Measurements from ENCODE around the gene BEX3.
"Not testable (repeated sequence)": the region's sequence is repeated elsewhere in the genome, so short reads cannot be mapped to it uniquely, and the experiment has no call there.

BEX3 gene

GRCh38 chrX:103376118-103376978, at the start of gene BEX3:
Gene BEX3, plus strand, starts transcription at chrX:103376538. Its CDS starts 984 bp downstream, at chrX:103377522.
- DNase-seq = no peak

DNA sequence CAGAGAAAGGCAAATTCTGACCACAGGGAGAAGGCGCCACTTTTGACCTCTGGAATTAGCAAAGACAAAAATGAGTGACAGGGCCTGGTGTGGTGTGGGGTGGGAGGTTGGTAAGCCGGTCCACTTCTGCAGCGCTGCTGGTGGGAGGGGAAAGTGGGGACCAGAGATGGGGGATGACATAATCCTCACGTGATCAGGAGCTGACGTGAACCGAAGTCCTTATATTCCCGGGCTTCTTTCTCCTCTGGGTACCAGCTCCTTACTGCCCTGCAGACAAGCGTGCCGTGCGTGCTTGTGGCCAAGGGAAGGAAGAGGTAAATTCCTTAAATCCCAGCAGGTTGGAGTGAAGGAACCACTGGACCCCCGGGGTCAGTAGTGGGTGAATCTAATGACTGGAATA, 46.3 kb upstream of the BEX3 start, which contains the start of gene TCEAL7:
Gene TCEAL7 (plus strand): TSS at position 249 of the 400 bp plus-strand sequence. CDS start 1,165 bp downstream, outside the sequence.
- no peak for DNase-seq

GRCh38 chrX:103330681-103331288, 45.6 kb upstream of the BEX3 start:
- no peak for DNase-seq

DNA sequence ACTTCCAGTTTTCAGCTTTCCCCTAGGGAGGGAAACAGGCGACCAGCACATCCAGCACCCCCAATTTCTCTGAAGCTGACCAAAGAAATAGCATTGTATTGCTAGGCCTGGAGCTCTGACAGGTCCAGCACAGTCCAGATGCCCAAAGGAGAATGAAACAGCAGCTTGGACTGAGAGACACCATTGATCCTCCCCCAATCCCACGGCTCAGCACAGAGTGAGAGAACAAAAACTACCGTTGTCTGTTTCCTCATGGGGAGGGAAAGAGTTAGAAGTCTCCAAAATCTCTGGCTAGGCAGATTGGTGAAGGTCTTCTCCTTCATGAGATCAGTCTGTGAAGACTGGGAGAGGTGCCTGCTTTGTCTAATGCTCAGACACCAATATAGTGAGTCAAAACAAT, 37.7 kb upstream of the BEX3 start:
- no peak for DNase-seq

- DNase-seq = peak; percentile 22
These were observed 33.2 kb upstream of the BEX3 start for GRCh38 chrX:103343105-103343504.

- no peak for DNase-seq
These were observed 31.7 kb upstream of the BEX3 start for GRCh38 chrX:103344606-103345005.

DNA sequence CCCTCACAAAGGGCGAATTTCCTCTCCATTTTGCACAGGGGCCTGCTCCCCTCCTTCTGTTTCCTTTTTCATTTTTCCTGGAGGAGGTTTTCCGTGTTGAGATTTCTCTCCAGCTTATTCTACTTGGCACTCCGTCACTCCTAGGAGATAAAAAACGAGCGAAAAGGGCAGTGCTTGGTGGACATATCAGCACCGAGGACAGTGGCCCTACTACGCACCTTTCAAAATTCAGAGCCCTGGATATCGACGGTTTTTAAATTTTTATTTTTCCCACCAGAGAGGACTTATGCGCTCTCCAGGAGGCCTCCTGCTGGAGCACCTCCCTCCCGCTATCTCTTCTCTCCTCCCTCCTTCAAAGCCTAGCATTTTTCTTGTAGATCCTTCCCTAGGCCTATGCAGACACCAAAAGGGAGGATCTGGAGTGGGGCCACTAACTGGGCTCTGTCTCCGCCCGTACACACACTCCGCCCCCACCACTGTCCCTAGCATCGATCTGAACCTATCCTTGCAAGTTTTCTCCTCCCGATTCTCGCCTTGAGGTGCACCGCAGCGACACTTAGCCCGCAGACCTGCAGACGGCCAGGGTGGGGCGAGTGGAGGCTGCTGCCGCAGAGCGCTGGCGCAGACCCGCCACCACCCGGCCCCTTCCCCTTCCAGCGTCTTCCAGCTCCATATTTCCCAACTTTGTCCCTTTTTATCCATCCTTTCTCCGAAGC, 28.5 kb upstream of the BEX3 start:
- no peak for DNase-seq

GRCh38 chrX:103356130-103356798, 20.1 kb upstream of the BEX3 start, which contains the start of gene TCEAL9:
Gene TCEAL9, plus strand, starts transcription at chrX:103356506. Its CDS starts 1,179 bp downstream, at chrX:103357685.
- DNase-seq = peak; percentile 46

DNA sequence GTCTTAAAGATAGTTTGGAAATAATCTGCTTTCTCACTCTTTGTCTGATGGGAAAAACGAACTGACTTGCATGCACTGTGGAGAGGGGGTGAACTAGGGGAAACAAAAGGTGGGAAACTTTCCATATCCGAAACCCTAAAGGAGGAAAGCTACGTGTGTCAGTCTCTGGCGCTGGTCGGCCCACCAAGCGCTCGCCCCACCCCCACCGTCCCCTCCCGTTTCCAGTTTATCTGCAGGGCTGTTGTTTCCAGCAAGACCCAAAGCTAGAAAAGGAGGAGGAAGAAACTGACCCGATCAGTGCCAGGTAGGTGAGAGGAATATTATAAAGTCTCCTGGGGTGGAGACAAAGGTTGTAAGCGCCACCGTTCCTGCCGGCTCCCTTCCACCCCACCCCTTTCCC, 19.5 kb upstream of the BEX3 start:
- DNase-seq = no peak

- no peak for DNase-seq
These were observed 18.5 kb upstream of the BEX3 start for GRCh38 chrX:103357871-103358270.

- DNase-seq = not testable (repeated sequence)
These were observed 16.7 kb upstream of the BEX3 start for GRCh38 chrX:103359605-103360004.

- no peak for DNase-seq
These were observed 16.2 kb upstream of the BEX3 start for GRCh38 chrX:103360092-103360491.

DNA sequence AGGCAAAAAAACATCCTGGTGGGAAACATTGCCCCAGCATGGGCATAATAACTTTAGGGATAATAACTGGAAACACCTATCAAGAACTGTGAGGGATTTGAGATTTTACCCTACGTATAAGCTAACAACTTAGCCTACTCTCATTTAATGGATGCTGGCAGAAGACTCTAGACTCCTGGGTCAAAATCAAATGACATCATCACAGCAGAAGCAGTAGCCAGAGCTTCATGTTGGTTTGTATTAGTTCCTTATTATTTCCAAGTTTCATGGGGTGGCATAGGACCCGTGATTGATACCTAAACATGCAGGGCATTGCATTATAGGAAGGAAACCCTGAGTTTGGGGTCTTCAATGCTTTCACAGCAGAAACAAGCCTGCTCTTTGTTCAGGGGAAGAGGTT, 15.4 kb upstream of the BEX3 start:
- DNase-seq = no peak

DNA sequence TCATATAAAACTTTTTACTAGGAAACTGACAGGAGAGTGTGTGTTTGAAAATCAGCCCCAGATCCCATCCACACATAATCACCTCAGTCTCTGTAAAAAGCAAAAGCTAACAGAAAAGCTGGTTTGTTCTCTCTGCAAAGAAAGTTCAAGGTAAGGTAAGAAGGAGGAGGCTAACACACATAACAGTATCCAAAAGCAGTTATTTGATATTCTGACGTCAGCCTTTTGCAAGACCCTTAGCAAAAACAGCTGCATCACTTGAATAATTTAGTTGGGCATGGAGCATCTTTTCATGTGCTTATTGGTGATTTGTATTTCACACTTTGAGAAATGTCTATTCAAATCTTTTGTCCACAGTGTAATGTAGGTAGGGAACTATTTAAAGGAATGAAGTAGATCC, 14.5 kb upstream of the BEX3 start:
- no peak for DNase-seq

DNA sequence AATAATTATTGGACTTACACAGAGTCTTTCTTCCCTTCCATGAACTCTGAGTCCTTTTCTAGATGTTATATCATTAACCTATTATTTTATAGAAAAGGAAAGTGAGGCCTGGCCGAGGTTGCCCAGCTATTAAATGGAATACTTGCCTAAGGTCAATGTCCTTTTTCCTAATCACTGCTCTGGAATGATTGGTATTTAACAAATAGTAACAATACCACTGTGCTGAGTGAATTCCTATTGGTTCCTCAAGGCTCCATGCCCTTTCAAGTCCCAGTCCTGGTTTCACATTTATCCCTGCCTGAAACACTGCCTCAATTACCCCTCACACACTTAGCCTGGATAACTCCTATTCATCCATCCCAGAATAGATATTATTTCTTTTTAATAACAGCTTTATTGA, 13.9 kb upstream of the BEX3 start:
- DNase-seq = no peak

- no peak for DNase-seq
These were observed 13.3 kb upstream of the BEX3 start for GRCh38 chrX:103363046-103363445.

- DNase-seq = no peak
These were observed 8.8 kb upstream of the BEX3 start for GRCh38 chrX:103367502-103367901.

DNA sequence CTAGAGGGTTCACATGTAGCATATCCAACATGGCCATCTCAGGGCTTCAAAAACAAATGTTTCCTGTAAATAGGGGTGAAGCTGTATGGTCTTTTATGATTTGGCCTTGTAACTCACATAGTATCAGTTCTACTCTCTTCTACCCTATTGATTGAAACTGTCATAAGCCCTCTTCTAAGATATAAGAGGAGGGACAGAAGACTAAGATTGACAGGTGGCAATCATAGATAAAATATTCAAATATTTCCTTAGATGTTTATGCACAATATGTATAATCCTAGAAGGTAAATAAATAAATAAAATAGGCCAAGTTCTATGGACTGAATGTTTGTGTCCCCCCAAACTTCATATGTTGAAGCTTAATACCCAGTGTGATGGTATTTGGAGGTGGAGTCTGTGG, 6.9 kb upstream of the BEX3 start:
- no peak for DNase-seq

DNA sequence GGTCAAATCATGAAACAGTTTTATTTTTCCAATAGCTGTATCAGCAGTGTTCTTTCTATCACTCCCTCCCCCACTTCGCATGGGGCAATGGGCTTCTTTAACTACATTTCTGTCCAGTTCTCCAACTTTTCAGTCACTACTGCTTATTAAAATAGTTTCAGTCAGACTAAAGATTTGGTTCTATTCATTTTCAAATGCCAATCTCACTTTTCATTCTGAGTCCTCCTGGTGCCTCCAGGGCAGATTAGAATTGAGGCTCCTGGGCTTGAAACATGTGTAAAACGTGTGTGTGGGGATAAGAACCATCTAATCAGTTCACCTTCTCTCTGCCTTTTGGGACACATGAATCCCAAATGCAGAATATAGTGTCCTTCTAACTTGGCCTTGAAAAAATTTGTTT, 3.5 kb upstream of the BEX3 start:
- no peak for DNase-seq

- no peak for DNase-seq
These were observed 2.8 kb upstream of the BEX3 start for GRCh38 chrX:103373581-103373980.

GRCh38 chrX:103376979-103377324, 614 bp downstream of the BEX3 start:
- DNase-seq = no peak

DNA sequence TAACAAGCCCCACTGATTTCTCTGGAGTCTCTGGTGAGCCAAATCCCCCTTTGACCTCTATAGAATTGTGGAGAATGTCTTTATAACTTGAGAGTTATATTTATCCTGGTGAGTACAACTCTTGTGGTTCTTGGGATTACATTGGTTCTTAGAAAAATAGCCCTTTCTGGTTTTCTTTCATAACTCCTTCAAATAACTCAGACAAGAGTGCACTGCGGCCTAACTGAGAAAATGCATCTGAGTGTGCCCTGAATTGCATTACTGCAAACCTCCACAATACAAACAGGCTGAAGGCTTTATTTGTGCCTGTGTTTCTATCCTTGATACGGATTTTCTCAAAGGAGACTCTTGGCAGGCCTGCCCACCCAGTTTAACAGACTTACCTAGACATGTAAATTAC, 2.7 kb downstream of the BEX3 start:
- no peak for DNase-seq

DNA sequence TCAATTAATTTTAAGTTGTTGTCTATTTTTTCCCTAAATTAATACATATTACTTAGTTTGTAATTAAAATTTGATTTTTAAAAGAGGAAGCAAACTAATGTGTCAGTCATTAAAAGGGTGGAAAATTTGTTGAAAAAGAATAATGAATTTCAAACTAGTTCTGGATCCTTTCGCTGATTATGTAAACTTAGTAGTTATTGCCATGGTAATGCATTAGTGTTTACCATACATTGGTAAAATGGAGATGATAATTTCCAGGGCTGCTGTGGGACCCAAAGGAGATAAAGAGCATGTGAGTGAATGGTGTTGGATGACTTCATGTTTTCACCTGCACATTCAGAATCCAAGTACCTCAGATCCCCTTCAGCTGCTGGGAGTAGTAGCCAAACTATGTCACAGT, 6.5 kb downstream of the BEX3 start:
- DNase-seq = no peak

Measured in amniotic stem cell (primary cell).